GM18508 (cell line): ENCODE data around the gene WDR35.
"Not testable (repeated sequence)": the region's sequence is repeated elsewhere in the genome, so short reads cannot be mapped to it uniquely, and the experiment has no call there.

Experiments
- ATAC-seq: cut with Tn5 transposase; IDR thresholded peaks from one replicate; pipeline ENCODE4 v1.9.1; 2021; ENCODE audit warnings: moderate number of reproducible peaks; ENCODE audit not compliant: insufficient read depth, unreplicated experiment

The WDR35 gene

DNA sequence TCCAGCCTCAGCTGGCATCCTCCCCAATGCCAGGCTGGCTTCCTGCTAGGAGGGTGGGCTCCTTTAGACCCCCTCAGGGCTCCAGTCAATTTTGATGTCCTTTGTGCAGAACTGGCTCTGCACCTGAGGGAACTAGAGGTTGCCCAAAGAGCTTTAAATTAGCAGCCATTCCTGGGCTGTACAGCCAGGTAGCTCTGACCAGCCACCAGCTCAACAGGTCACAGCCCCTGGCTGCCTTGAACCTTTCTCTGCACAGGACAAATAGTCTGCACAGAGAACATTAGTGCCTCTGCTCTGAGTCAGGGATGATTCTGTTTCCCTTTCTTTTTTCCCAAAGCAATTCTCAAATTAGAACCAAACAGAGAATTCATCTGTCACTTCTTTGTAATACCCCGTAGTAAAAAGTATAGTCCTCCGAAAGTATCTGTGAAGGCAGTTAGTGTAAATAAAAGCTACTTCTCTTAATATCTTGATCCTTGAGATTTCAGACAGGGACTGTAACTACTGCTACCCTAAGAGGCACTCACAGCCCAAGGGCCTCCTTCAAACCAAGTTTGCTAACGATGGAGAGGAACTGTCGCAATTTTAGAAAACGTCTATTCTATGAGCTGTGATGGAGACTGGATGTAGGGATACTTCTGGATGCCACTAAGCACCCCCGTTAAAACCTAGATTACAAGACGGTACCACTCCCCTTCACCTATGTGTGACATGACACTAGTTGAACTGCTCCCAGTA, 91.1 kb downstream of the WDR35 start:
- no peak for ATAC-seq

DNA sequence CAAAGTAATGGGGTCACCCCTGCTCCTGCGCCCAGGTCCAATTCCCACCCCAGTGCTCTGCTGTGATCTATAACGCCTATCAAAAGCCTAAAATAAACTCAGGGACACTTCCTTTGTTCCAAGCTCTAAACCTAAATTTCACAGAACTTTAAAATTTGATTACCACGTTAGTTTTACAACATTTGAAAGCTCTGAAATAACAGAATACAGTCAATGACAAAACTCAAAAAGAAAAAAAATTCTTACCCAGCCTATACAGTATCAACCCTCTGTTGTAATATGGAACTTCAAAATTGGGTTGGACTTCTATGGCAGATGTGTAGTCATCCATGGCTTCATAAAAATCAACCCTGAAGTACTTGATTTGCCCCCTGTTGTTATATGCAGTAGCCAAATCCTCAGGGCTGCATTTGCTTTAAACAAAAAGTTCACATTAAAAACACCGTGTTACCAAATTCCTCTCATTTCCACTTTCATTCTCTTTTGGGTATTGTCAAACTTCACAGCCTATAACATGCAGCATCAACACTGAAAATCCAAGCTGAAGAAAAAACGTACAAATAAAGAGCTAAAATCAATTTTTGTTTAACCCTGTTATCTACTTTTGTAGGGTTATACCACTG, 92.2 kb downstream of the WDR35 start:
- ATAC-seq, result no peak

DNA sequence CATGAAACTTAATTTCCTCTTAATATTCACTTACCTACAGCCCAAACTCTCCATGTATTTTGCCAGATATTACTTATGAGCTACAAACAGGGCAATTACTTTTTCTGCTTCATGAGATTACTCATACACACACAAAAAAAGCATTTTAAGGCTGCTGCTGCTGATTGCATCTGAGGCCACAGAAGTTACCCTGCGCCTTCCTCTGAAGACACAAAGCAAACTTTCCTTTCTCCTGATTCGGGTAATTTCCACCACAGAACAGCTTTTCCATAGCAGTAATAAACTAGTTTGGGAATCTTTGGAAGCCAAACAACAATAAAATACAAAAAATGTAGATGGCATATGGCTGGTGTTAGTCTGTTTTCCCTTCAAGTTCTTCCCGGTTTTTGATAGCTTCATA, 94.4 kb downstream of the WDR35 start:
- ATAC-seq, result no peak

DNA sequence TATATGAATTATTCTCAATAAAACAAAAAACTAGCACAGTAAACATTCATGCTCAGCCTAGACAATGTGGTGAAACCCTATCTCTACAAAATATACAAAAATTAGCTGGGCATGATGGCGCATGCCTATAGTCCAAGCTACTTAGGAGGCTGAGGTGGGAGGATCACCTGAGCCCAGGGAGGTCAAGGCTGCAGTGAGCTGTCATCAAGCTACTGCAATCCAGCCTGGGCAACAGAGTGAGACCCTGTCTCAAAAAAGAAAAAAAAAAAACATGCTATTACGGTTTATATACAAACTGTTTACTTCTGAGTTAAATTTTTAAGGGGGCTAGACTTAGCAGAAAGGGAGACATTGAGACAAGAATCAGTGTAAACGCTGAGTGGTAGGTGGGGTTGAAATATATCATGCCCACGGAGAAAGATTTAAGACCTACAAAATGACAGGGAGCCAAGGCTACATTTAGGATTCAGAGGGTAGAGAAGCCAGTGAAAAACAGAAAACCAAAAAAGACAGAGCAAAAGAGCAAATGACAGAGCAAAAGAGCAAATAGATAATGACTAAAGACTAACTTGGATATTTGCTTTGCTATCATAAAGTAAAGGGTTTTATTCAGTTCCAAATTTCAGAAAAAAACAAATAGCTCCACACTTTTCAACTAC, 95.6 kb downstream of the WDR35 start:
- no peak for ATAC-seq

DNA sequence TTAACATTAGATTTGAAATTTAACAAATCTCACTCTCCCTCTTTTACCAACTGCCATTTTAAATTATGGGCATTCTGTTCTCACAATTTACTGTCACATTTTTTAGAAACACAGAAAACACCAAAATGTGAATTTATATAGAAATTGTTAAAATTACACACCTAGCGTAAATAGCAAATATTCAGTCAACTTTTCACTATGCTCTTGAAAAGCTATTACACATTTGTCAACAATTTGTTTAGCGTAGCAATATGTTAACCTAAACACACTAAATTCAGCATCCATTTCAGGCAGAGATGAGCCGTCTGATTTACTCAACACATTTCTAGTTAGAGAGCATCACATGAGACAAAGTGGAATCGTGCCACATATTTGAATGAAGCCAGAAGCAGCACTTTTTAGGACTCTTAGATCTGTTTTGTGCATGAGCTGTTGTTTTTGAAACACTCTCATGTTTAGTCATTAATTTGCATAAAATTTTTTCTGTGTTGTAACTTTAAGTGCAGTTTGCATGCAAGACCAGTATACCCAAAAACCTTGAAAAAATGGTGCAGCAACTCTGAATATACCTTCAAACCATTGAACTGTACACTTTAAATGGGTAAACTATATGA, 96.3 kb downstream of the WDR35 start:
- ATAC-seq, result peak; percentile 81

DNA sequence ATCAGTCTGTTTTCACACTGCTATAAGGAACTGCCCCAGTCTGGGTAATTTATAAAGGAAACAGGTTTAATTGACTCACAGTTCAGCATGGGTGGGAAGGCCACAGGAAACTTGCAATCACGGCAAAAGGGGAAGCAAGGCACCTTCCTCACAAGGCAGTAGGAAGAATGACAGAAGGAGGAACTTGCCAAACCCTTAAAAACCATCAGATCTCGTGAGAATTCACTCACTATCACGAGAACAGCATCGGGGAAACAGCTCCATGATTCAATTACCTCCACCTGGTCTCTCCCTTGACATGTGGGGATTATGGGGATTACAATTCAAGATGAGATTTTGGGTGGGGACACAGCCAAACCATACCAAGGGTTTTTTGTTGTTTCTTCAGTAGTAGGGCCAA, 97.9 kb downstream of the WDR35 start:
- ATAC-seq, result not testable (repeated sequence)

DNA sequence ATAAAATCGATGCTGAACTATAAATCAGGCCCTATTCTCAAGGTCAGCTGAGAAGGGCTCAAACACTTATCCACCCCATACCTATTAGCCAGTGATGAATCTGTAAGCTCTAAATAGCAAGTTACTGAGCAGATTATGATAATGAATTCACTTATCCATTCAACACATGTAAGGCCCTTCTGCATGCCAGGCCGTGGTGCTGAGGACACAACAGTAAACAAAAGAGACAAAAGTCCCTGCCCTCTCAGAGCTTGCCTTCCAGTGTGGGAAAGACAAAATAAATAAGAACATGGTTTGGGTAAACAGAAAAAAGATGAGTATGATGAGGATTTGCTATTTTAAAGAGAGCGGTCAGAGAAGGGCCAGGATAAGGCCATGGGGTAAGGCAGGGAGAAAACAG, 99.8 kb downstream of the WDR35 start:
- no peak for ATAC-seq

DNA sequence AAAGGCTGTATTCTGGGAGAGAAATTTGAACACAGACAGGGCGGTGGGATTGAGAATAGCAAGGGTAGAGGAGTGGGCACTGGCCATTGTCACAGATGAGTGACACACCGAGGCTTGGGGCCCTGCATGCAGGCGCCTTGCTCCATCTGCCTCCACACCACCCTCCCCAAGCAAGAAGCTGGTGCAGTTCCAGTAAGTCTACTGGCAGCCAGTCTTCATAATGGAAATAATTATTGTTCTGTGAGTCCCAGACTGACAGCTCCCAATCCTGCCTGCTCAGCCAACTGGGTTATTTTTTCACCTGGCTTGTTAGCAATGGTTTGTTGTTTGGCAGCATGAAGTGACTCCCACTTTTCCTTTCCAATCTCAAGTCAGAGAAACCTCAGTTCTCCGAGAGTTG, 101.1 kb downstream of the WDR35 start:
- ATAC-seq, result no peak

DNA sequence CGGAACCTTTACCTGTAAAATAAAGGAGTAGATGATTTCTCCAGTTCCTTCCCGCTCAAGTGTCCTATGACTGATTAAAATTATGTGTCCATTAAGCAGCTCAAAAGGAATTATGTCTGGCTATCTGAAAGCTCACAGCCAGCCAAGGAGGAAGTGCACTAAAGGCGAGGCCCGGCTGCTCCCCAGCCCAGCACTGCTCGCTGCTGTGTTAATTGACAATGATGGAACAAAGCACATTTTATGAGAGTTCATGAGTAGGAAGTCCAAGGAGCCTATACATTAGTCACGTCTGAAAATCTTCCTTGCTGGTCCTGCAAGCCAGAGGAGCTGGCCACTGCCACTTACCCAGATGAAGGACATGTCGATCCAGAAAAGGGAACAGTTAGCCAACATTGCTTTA, 102.4 kb downstream of the WDR35 start:
- no peak for ATAC-seq

DNA sequence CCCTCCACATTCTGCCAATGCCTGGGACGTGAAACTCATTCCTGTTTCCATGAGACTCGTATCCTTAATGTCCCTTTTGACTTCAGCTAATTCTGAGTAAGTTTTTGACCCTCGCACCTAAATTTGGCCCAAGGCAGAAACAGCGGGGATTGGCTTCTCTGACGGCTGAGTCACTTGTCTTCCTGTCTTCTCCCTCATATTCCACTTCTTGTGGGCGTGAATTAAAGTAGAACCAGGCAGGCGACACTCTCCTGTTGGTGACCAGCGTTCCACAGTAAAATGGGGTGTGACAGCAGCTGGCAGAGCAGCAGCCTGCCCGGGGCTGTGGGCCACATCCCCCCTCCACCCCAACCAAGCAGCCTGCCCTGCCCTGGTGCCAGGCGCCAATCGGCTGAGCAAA, 103.6 kb downstream of the WDR35 start:
- ATAC-seq, result no peak

DNA sequence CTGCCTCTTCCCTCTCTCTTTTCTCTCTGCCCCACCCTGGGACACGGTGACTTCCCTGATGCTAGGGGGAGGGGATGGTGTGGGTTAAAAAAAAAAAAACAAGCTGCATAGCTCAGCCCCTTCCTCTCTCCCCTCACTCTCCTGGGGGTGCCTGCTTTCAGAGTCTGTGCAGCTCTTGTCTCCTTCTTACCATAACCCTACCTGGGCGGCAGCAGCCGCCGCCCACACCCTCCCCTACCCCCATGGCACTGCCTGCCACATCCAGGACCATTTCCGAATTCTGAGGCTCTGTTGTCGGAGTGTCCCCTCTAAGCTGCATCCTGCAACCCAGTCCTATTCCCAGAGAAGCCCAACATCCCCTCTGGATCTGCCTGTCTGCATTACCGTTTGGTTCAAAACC, 104.1 kb downstream of the WDR35 start:
- ATAC-seq, result no peak

DNA sequence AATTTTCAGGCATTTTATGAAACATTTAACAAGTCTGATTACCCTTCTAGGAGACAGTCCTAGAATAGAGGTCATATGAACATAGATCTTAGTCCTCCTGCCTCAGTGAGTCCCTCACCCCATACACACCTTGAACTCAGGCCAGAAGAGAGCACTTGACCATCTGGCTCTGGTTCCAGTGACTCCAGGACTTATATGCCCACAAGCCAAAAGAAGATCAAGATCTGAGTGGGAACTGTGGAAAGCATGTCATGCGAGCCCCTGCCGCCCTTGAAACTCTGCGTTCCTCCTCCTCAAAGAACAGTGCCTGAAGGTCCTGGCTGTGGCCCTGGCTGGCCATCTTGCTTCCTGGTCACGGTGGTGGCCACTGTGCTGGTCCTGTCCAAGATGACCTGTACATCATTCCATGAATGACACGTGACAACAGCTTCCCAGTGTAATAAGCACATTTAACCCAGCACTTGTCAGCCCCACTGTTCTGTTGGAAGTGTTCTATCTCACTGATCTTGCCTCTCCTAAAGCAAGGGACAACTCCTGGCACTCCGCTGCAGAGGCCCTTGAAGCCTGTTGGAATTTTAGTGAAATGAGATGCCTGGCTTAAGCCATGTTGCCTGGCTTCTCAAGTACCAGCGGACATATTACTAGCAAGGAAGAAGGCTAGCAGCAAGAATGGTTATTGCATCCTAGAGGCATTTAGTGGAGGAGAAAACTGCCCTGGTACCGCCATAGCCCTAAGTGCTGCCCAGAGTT, 105.8 kb downstream of the WDR35 start:
- no peak for ATAC-seq

DNA sequence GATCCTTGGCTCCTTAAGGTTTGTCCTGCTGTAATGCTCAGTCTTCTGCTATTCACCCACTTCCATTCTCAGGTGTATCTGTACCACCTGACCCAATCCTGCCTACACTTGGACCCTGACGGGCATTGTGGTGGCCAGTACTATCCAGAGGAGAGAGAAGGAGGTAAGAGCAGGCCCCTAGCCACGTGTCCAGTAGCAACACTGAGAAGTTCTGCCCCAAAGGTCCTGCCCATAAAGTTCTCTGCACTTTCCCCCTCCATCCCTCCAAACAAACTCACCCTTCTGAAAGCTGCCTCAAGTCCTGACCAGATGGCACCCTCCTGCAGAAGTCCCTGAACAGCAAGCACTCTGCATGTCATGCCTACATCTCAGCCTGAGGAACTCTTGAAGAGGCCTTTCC, 106.4 kb downstream of the WDR35 start:
- no peak for ATAC-seq

DNA sequence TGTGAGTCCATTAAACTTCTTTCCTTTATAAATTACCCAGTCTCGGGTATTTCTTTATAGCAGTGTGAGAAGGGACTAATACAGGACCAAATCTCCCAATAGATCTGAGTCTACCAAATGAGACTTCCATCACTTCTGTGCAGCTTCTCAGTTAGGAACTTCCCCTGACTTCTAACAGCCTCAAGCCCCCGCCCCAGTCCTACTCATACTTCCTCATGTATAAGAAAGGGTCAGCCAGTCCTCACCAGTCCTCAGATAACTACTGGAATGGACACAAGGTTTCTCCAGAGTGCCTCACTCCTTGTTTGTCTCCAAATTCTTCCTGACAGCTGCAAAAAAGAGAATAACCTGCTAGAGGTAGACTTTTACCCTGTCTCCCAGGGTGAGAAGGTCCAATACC, 107.6 kb downstream of the WDR35 start:
- ATAC-seq, result no peak

DNA sequence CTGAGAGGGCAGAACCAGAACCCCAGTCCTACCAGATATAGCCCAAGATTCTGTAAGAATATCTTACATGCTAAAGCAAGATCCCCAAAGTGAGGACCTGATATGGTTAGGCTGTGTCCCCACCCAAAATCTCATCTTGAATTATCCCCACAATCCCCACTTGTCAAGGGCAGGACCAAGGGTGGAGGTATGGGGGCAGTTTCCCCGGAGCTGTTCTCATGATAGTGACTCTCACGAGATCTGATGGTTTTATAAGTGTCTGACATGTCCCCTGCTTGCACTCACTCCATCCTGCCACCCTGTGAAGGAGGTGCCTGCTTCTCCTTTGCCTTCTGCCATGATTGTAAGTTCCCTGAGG, 108.0 kb downstream of the WDR35 start:
- ATAC-seq, result no peak

DNA sequence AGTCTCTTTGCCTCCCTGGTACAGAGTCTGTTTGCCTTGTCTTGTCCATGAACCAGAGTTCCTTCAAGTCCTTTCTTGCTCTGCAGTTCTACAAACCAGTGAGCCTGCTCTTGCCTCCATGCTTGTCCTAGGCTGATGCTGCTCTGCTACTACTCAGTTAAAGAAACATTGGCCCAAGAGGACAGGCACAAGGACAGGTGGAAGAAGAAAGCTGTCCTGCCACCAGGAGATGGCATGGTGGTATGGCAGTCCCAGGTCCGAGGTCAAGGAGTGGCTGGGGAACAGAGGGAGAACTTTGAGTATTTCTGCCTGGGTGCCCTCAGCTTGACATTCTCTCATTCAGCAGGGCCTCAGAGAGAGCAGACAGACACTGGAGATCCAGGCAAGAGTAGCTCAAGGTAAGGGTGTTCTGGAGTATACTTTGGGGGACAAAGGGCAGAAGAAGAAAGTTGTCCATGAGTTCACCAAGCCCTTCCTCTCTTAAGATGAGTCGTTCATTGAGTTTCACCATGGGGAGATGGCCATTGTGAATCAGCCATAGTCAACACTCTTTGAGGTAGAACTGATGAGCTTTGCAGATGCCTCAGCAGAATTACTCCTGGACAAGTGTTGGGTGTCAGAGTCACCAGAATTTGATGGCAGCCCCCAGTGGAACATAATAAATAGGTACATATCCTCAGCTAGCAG, 108.5 kb downstream of the WDR35 start:
- ATAC-seq, result no peak

DNA sequence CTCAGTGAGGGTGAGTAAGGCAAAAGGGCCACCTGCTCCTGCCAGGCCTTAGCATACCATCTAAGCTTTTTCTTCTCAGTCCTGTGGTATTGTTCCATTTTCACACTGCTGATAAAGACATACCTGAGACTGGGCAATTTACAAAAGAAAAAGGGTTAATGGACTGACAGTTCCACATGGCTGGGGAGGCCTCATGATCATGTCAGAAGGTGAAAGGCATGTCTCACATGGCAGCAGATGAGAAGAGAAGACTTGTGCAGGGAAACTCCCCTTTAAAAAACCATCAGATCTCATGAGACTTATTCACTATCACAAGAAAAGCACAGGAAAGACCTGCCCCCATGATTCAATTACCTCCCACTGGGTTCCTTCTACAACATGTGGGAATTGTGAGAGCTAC, 109.7 kb downstream of the WDR35 start:
- ATAC-seq, result not testable (repeated sequence)

DNA sequence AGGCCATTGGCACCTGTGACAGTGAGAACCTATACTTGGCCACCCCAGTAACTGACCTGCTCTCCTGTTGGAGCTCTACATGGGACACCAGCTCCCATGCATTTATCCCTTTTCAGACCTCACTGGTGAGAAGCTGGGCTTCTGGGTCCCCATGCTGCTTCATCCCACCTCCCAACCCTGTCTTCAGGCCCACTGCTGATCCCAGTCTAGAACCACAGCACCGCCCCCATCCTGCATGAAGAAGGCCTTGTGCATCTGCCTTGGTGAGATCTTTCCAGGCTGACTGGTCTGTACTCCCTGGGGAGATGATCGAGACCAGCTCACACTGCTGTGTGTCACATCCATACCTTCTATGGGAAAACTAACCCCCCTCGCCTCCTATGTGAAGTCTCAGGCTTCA, 110.8 kb downstream of the WDR35 start:
- ATAC-seq, result no peak

DNA sequence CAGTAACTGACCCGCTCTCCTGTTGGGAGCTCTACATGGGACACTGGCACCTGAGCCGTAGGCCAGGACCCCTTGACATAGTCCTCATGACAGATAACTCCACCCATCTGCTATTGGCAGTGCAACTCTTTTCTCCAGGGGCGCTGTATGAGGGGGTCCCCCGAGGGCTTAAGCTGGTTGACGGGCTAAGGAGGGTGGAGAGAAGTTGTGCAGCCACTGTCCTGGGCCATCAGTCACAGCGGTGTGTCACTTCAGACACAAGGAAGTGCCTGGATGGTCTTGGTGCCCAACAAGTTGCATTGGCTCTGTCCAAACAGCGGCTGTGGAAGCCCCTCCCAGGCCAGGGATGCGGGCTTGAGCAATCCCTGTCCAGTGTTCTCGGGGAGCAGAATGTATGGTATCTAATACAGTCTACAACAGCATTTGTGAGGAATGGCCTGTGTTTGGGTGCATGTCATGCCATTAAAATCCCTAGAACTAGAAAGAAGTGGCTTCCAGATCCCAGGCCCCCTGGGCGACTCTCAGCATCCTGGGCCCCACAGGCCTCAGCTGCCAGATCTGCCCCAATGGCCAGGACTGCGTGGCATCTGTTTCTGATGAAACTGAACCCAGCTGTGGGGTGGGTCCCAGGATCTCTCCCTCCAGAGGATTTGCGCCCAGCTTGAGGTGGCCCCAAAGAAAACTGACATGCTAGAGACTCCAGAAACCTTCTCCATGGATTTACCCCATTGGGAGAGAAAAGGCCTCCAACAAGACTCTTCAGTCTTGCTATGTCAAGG, 111.4 kb downstream of the WDR35 start:
- no peak for ATAC-seq
